Ishikawa (cell line): ENCODE results near the gene RIPOR2.

ENCODE experiments used
- CEBPB ChIP-seq: IDR thresholded peaks from 2 replicates; pipeline ENCODE4 v1.6.1; 2012
- CREB1 ChIP-seq: IDR thresholded peaks from 2 replicates; pipeline ENCODE4 v1.6.1; 2012; ENCODE audit warnings: low read depth
- EGR1 ChIP-seq: IDR thresholded peaks from 2 replicates; pipeline ENCODE4 v1.6.1; 2012
- EP300 ChIP-seq: IDR thresholded peaks from 2 replicates; pipeline ENCODE4 v1.6.1; 2012; ENCODE audit warnings: borderline replicate concordance
- FOXM1 ChIP-seq: IDR thresholded peaks from 2 replicates; pipeline ENCODE4 v1.6.1; 2012; ENCODE audit warnings: low read depth, borderline replicate concordance
- NFIC ChIP-seq: IDR thresholded peaks from 2 replicates; pipeline ENCODE4 v1.6.1; 2012
- RAD21 ChIP-seq: IDR thresholded peaks from 2 replicates; pipeline ENCODE4 v1.6.1; 2012; ENCODE audit warnings: low read depth
- TAF1 ChIP-seq: IDR thresholded peaks from 2 replicates; pipeline ENCODE4 v1.6.1; 2012; ENCODE audit warnings: low read depth, mild to moderate bottlenecking
- TCF12 ChIP-seq: IDR thresholded peaks from 2 replicates; pipeline ENCODE4 v1.6.1; 2012; ENCODE audit warnings: low read depth
- TEAD4 ChIP-seq: IDR thresholded peaks from 2 replicates; pipeline ENCODE4 v1.6.1; 2012
- YY1 ChIP-seq: IDR thresholded peaks from 2 replicates; pipeline ENCODE4 v1.6.1; 2012; ENCODE audit warnings: low read depth
- ZBTB7A ChIP-seq: IDR thresholded peaks from 2 replicates; pipeline ENCODE4 v1.6.1; 2012; ENCODE audit warnings: low read depth
- TF ChIP-seq, protein P1 (sequence below): IDR thresholded peaks from 2 replicates; pipeline ENCODE4 v1.6.1; 2012
- TF ChIP-seq, protein P2 (sequence below): IDR thresholded peaks from 2 replicates; pipeline ENCODE4 v1.6.1; 2012; ENCODE audit warnings: low read depth, mild to moderate bottlenecking
- TF ChIP-seq, protein P3 (sequence below): IDR thresholded peaks from 2 replicates; pipeline ENCODE4 v1.6.1; 2012

The RIPOR2 gene

DNA sequence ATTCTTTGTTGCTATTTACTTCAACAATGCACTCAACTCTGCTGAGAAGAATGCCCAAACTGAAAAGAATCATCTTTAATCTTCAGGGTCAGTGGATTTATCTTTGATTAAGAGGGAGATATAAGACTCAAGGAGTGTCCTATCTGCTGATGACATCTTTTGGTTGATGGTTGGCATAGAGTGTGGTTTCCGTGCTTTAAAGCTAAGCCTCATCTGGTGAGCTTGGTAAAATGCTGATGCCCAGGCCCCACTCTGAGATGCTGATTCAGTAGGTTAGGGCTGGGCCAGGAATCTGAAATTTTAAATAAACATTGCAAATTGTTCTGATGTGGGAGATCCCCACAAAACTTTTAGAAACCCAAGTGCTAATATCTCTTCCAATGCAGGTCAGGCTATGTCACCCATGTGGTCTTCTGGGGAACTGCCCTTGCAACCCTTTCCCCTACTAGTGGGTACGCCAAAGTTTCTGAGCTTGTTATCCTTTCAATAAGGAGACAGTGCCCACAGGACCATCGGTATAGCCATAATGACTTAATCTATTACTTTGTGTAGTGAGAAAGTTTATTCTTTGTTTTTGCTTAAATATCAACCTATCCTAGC, 68.6 kb downstream of the RIPOR2 start:
- no peak for TF ChIP-seq TAF1
- TF ChIP-seq EGR1: no peak
- no peak for TF ChIP-seq TEAD4
- TF ChIP-seq CREB1: no peak
- no peak for TF ChIP-seq NFIC
- no peak for TF ChIP-seq YY1
- no peak for TF ChIP-seq TCF12
- TF ChIP-seq, protein P1, sequence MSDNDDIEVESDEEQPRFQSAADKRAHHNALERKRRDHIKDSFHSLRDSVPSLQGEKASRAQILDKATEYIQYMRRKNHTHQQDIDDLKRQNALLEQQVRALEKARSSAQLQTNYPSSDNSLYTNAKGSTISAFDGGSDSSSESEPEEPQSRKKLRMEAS: no peak
- TF ChIP-seq EP300: no peak
- TF ChIP-seq FOXM1: no peak
- TF ChIP-seq, protein P2, sequence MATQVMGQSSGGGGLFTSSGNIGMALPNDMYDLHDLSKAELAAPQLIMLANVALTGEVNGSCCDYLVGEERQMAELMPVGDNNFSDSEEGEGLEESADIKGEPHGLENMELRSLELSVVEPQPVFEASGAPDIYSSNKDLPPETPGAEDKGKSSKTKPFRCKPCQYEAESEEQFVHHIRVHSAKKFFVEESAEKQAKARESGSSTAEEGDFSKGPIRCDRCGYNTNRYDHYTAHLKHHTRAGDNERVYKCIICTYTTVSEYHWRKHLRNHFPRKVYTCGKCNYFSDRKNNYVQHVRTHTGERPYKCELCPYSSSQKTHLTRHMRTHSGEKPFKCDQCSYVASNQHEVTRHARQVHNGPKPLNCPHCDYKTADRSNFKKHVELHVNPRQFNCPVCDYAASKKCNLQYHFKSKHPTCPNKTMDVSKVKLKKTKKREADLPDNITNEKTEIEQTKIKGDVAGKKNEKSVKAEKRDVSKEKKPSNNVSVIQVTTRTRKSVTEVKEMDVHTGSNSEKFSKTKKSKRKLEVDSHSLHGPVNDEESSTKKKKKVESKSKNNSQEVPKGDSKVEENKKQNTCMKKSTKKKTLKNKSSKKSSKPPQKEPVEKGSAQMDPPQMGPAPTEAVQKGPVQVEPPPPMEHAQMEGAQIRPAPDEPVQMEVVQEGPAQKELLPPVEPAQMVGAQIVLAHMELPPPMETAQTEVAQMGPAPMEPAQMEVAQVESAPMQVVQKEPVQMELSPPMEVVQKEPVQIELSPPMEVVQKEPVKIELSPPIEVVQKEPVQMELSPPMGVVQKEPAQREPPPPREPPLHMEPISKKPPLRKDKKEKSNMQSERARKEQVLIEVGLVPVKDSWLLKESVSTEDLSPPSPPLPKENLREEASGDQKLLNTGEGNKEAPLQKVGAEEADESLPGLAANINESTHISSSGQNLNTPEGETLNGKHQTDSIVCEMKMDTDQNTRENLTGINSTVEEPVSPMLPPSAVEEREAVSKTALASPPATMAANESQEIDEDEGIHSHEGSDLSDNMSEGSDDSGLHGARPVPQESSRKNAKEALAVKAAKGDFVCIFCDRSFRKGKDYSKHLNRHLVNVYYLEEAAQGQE: no peak
- TF ChIP-seq RAD21: no peak
- TF ChIP-seq, protein P3, sequence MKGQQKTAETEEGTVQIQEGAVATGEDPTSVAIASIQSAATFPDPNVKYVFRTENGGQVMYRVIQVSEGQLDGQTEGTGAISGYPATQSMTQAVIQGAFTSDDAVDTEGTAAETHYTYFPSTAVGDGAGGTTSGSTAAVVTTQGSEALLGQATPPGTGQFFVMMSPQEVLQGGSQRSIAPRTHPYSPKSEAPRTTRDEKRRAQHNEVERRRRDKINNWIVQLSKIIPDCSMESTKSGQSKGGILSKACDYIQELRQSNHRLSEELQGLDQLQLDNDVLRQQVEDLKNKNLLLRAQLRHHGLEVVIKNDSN: no peak

DNA sequence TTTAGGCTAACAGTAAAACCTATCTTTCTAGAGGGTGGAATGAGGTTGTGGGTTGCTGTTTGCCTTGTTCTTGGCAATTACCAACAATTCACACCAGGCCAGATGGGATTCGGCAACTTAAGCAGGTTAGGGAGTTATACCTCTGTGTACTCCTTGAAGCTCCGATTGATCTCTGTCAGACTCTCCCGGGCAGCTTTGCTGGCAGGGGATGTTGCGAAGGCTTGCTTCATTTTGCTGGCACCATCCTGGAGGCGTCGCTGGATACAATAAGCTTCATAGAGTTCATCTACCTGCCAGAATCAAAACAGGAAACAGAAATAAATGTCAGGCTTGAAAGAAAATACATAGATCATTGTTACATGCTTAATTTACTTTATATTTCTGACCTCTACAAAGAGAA, 70.6 kb downstream of the RIPOR2 start:
- TF ChIP-seq, protein P1: no peak
- TF ChIP-seq, protein P3: no peak

DNA sequence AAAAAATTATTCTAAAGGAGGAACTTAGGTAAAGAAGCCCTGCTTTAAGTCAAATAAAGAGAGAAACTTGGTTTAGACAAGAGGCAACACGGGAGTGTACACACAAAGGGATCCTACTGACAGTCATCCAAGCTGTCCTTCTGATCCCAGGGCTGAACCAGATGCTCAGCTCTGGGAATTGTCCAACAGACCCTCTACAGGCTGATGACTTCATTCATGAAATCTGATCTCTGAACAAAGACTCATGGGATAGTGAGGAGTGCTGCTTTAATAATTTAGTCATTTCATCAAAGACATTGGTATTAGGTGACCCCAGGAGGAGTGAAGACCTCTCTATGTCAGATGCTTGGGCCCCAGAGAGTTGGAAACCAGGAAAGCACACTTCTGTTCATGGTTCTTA, 71.4 kb downstream of the RIPOR2 start:
- TF ChIP-seq, protein P1: no peak
- TF ChIP-seq CEBPB: no peak
- no peak for TF ChIP-seq ZBTB7A
- TF ChIP-seq, protein P3: no peak
- TF ChIP-seq TCF12: no peak

DNA sequence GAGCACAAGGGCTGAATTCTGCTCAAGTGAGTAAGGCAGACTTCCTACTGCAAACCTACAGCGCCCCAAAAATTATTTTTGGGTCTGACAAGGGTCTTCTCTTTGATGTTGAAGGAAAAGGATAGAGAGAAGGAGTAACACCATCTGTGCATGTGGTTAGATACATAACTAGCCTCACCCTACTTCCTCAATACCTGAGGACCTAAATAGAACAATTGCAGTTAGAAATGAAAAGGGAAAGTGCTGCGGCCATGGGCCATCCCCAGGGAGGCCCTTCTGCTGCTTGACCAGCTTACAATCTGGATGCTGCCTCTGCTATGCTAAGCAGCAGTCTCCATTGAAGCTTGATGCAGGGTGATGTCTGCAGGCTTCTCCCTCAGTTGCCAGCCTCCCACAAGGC, 73.8 kb downstream of the RIPOR2 start:
- no peak for TF ChIP-seq CREB1
- TF ChIP-seq, protein P2: no peak
- TF ChIP-seq YY1: no peak
- TF ChIP-seq, protein P3: no peak
- TF ChIP-seq FOXM1: no peak
- TF ChIP-seq TAF1: no peak
- TF ChIP-seq RAD21: no peak
- no peak for TF ChIP-seq ZBTB7A
- TF ChIP-seq EP300: no peak

DNA sequence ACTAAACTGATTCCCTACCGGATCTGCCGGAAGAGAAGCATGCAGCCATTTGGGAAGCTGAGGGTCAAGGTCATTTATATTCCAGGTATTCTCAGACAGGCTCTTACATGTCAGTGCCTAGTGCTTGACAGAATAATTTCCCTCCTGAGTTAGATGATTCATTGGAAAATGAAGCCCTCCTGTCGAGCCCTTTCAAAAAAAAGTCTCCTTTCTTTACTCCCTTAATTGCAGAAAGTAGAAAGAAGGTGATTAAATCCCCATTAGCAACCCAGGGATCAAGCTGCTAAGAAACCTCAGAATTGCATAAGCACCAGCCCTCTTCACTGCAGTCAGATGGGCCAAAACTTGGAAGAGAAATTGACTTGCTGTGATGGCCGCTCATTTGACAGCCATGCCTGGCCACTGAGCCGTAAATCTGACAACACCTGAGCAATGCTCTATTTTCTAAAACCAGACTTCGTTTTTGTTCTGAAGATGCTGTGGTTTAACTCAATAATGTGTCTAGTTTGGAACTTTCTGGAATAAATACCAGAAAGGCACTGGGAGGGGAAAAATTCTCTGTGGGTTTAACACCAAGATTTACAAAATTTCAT, 76.1 kb downstream of the RIPOR2 start:
- TF ChIP-seq YY1: no peak
- peak; percentile 80 for TF ChIP-seq CEBPB
- no peak for TF ChIP-seq EGR1
- no peak for TF ChIP-seq FOXM1
- TF ChIP-seq, protein P3: no peak
- TF ChIP-seq, protein P2: no peak
- TF ChIP-seq NFIC: 0 out of 2 replicates have a peak, but pooled peaks have one; percentile 25
- no peak for TF ChIP-seq TAF1
